Stimulated activated naive CD8-positive, alpha-beta T cell treated with anti-CD3 and anti-CD28 coated beads, Interleukin-15, amount 100 ng/mL, for 72 hours (primary cell): ENCODE data around the gene PML.
A peak's percentile ranks its signal among the peaks of the same experiment; 100 is the strongest.
"Not testable (repeated sequence)": the region's sequence is repeated elsewhere in the genome, so short reads cannot be mapped to it uniquely, and the experiment has no call there.

ENCODE experiments used
- ATAC-seq: fragments of 150-1000 bp; cut with Tn5 transposase; 2 replicates; pipeline ENCODE4 v1.10.0; 2021; ENCODE audit warnings: mild to moderate bottlenecking, moderate library complexity
- DNase-seq, 2 donors: peaks; one replicate each; pipeline ENCODE4 v3.0.0; 2021 to 2022
- H3K27ac Mint-ChIP-seq, 2 donors: one replicate each; pipeline ENCODE4 v1.8.0; 2022; ENCODE audit warnings: mild to moderate bottlenecking in 2 of 2, mixed read lengths in 2 of 2, moderate library complexity in 2 of 2
- H3K27me3 Mint-ChIP-seq: one replicate; pipeline ENCODE4 v1.8.0; 2022; ENCODE audit warnings: mixed read lengths
- H3K4me1 Mint-ChIP-seq: one replicate; pipeline ENCODE4 v1.8.0; 2022; ENCODE audit warnings: mild to moderate bottlenecking, mixed read lengths
- H3K4me3 Mint-ChIP-seq, 2 donors: one replicate each; pipeline ENCODE4 v1.8.0; 2022; ENCODE audit warnings: mild to moderate bottlenecking in 2 of 2, mixed read lengths in 2 of 2, moderate library complexity in 1 of 2
- H3K9me3 Mint-ChIP-seq, 2 donors: one replicate each; pipeline ENCODE4 v1.8.0; 2022; ENCODE audit warnings: mixed read lengths in 2 of 2

PML gene

GRCh38 chr15:73969151-73969759, 25.3 kb upstream of the PML start:
- Mint-ChIP-seq H3K27me3 (no peaks in the 10 kb centered on the region), H3K9me3 (peaks cover 0 to under 1% of the 10 kb centered on the region in 2 donors), H3K4me1 (peaks cover 39% of the 10 kb centered on the region), H3K27ac (no peak overlapping the region), H3K4me3 (no peak overlapping the region)
- ATAC-seq: no peak
- DNase-seq: no peak

DNA sequence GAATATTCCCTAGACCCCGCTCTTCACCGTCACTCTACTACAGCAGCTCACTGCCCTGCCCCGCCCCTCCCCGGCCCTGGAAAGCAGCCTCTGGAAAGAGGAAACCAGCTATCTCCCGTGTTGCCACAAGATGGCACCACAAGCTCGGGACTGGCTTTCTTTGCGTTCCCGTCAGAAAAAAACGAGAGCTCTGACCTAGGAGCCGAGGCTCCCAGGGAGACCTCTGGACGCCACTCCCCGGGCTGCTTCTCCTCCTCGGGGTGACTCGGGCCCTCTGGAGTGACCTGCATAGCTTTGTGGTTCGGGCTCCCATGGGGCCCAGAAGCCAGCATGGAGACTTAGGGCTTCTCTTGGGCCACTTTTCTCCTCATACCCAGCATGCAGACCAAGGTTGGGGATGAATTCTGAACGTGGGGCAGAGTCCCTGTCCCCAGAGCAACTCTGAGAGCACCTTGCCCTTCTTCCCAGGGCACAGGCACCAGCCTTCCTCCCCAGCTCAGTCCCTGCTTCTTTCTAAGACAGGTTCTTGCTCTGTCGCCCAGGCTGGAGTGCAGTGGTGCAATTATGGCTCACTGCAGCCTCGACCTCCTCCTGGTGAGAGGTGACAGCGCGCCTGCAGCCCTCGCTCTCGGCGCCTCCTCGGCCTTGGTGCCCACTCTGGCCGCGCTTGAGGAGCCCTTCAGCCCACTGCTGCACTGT, 21.4 kb upstream of the PML start:
- DNase-seq (peak; percentile 82 to 84), ATAC-seq (peak; percentile 86)
- peaks cover 7% of the 10 kb centered on the region for H3K27me3 Mint-ChIP-seq
- peak overlapping the region; percentile 45 to 70 for H3K4me3 Mint-ChIP-seq
- peaks cover 0 to 10% of the 10 kb centered on the region in 2 donors for H3K9me3 Mint-ChIP-seq
- peaks cover 39% of the 10 kb centered on the region for H3K4me1 Mint-ChIP-seq
- H3K27ac Mint-ChIP-seq: no peak overlapping the region

DNA sequence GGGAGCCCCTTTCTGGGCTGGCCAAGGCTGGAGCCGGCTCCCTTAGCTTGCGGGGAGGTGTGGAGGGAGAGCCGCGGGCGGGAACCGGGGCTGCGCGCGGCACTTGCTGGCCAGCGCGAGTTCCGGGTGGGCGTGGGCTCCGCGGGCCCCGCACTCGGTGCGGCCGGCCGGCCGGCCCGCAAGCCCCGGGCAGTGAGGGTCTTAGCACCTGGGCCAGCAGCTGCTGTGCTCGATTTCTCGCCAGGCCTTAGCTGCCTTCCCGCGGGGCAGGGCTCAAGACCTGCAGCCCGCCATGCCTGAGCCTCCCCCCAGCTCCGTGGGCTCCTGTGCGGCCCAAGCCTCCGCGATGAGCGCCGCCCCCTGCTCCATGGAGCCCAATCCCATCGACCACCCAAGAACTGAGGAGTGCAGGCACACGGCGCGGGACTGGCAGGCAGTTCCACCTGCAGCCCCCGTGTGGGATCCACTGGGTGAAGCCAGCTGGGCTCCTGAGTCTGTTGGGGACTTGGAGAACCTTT, 20.8 kb upstream of the PML start:
- H3K27ac Mint-ChIP-seq, DNase-seq, H3K27me3 Mint-ChIP-seq, ATAC-seq: not testable (repeated sequence)
- Mint-ChIP-seq H3K4me3 (peak overlapping the region in 1 of 2 donors; percentile 70), H3K9me3 (peaks cover 0 to 10% of the 10 kb centered on the region in 2 donors), H3K4me1 (peaks cover 41% of the 10 kb centered on the region)

- not testable (repeated sequence) for H3K27me3 Mint-ChIP-seq
- Mint-ChIP-seq H3K27ac (peak overlapping the region; percentile 27 to 46), H3K4me3 (peak overlapping the region; percentile 59), H3K9me3 (peaks cover 0 to 10% of the 10 kb centered on the region in 2 donors), H3K4me1 (peaks cover 51% of the 10 kb centered on the region)
- peak in 1 of 2 donors; percentile 68 for DNase-seq
- peak; percentile 71 for ATAC-seq
Measured at GRCh38 chr15:73975440-73976125, 18.9 kb upstream of the PML start.

GRCh38 chr15:73978896-73979295, 15.6 kb upstream of the PML start:
- no peak overlapping the region for H3K27ac Mint-ChIP-seq
- ATAC-seq: no peak
- peaks cover 0 to 10% of the 10 kb centered on the region in 2 donors for H3K9me3 Mint-ChIP-seq
- DNase-seq: no peak
- peaks cover 7% of the 10 kb centered on the region for H3K27me3 Mint-ChIP-seq
- peaks cover 72% of the 10 kb centered on the region for H3K4me1 Mint-ChIP-seq
- H3K4me3 Mint-ChIP-seq: no peak overlapping the region

- ATAC-seq: no peak
- Mint-ChIP-seq H3K9me3 (peaks cover 0 to 6% of the 10 kb centered on the region in 2 donors), H3K27me3 (peaks cover 7% of the 10 kb centered on the region), H3K4me3 (no peak overlapping the region), H3K4me1 (peaks cover 72% of the 10 kb centered on the region), H3K27ac (no peak overlapping the region)
- DNase-seq: no peak
Measured at GRCh38 chr15:73979636-73980035, 14.9 kb upstream of the PML start.

GRCh38 chr15:73981761-73982221, 12.7 kb upstream of the PML start:
- H3K4me3 Mint-ChIP-seq: peak overlapping the region; percentile 69 to 71
- ATAC-seq: peak; percentile 27

DNA sequence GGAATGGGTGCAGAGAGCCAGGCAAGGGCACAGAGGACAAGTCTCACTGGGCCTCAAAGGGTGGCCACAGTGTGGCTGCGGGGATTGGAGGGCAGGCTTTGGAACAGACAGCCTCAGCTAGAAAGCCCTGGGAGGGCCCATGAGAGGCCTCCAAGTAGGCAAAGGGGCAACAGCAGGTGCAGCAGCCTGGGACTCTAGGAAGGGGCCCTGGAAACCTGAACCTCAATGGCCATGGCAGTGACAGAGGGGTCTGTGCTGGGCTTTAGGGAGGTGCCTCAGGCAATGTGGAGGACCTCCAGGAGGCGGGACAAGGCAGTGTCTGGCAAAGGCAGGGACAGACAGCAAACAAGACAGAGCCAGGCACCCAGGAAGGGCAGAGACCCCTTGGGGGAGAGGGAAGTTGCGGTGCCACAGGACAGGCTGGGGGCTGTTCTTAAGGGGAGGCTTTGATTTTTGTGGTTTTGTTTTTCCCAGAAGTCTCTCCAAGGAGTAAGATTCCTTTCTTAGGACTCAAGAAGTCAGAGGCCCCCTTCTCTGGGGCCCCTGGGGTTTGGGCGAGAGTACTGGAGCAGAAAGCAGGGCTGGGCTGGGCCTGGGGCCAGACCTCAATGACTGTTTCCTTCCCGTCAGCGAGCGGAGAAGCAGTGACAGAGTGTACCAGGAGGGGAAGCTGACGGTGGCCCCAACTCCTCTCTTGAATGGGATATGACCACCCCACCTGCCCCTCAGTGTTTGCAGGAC, 12.1 kb upstream of the PML start:
- no peaks in the 10 kb centered on the region for H3K9me3 Mint-ChIP-seq
- H3K27me3 Mint-ChIP-seq: no peaks in the 10 kb centered on the region
- peak; percentile 92 for ATAC-seq
- peak overlapping the region; percentile 69 to 71 for H3K4me3 Mint-ChIP-seq
- H3K4me1 Mint-ChIP-seq: peaks cover 75% of the 10 kb centered on the region
- peak overlapping the region; percentile 95 to 96 for H3K27ac Mint-ChIP-seq
- DNase-seq: peak in 1 of 2 donors; percentile 57

More at GRCh38 chr15:73981761-73982221, 12.7 kb upstream of the PML start:
- Mint-ChIP-seq H3K9me3 (no peaks in the 10 kb centered on the region), H3K4me1 (peaks cover 72% of the 10 kb centered on the region), H3K27ac (peak overlapping the region; percentile 95 to 96), H3K27me3 (no peaks in the 10 kb centered on the region)
- DNase-seq: no peak

DNA sequence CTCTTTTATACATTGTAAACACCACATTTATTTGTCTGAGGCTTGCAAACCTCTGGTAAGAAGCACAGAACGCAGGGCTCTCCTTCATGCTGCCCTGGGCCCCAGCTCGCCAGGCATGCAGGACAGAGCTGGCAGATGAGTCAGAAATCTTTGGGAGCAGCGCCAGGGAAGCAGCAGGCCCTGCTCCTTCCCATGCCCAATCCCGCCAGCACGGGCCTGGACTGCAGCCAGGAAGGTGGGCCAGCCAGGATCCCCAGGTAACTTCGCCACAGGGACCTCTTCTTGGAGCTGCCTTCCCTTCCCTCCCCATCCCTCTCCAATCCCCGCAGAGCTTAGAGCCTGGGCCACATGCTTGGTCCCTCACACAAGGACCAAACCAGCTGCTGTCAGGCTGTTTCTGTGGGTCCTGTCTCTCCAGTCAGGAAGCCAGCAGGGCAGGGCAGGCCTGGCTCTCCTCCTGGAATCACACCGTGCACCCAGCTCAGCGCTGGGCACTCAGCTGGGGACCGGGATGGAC, 11.2 kb upstream of the PML start:
- DNase-seq: no peak
- no peaks in the 10 kb centered on the region for H3K27me3 Mint-ChIP-seq
- H3K27ac Mint-ChIP-seq: peak overlapping the region in 1 of 2 donors; percentile 96
- no peak for ATAC-seq
- H3K4me1 Mint-ChIP-seq: peaks cover 84% of the 10 kb centered on the region
- H3K9me3 Mint-ChIP-seq: no peaks in the 10 kb centered on the region
- H3K4me3 Mint-ChIP-seq: peak overlapping the region; percentile 27 to 43

DNA sequence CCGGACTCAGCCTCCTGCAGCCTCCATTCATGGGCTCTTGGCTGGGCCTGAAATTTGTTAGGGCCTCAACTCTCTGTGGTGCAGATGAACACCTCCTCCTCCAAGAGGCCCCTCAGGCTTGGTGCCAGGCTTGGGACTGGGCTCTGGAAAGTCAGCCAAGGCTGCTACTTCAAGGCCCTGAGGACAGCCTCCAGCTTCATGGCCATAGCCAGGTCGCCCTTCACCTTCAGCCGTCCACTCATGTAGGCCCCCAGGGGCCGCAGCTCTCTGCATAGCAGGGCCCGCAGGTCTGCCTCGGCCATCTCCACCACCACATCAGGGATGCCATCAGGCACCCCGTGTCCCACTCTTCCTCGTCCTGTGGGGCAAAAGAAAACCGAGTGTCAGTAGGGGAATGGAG, 10.7 kb upstream of the PML start:
- no peaks in the 10 kb centered on the region for H3K27me3 Mint-ChIP-seq
- DNase-seq (no peak), ATAC-seq (no peak)
- H3K4me1 Mint-ChIP-seq: peaks cover 86% of the 10 kb centered on the region
- H3K4me3 Mint-ChIP-seq: no peak overlapping the region
- H3K27ac Mint-ChIP-seq: no peak overlapping the region
- H3K9me3 Mint-ChIP-seq: no peaks in the 10 kb centered on the region

DNA sequence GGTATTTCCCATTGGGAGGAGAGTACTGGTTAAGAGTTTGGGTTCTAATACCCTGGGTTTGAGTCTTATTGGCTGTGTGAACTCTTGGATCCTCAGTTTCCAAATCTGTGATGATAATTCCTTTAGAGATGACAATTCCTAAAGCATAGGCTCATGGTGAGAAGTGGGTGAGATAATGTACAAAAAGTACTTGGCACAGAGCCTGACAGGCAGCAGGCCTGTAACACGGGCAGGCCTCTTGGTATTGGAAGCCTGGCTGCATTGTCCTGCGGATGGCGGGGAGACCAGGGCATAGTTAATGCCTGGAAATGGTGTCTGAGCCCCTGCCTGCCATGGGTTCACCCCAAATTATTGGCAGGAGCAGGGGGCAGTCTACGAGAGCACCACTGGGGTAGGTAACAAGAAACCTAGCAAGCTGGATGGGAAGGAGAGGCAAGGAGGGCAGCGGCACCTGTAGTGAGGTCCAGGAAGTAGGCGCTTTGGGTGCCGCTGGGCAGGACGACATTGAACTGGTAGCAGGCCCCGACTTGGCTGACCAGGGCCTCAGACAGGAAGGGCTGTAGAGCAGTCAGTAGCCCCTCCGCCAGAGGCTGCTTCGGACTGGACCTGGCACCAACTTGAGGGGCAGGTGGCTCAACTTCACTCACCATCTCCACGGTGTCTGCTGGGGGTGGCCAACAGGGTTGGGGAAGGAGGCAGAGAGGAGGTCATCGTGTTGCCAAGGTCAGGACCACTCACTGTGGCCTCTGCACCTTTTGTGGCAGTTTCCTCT, 10.1 kb upstream of the PML start:
- H3K27ac Mint-ChIP-seq: peak overlapping the region in 1 of 2 donors; percentile 69
- DNase-seq: no peak
- peaks cover 85% of the 10 kb centered on the region for H3K4me1 Mint-ChIP-seq
- H3K27me3 Mint-ChIP-seq: no peaks in the 10 kb centered on the region
- no peak overlapping the region for H3K4me3 Mint-ChIP-seq
- ATAC-seq: no peak
- H3K9me3 Mint-ChIP-seq: no peaks in the 10 kb centered on the region

- Mint-ChIP-seq H3K4me3 (no peak overlapping the region), H3K27me3 (no peaks in the 10 kb centered on the region), H3K9me3 (no peaks in the 10 kb centered on the region), H3K4me1 (peaks cover 85% of the 10 kb centered on the region), H3K27ac (peak overlapping the region; percentile 65 to 72)
- DNase-seq (no peak), ATAC-seq (no peak)
Measured at GRCh38 chr15:73985101-73985873, 9.2 kb upstream of the PML start.

DNA sequence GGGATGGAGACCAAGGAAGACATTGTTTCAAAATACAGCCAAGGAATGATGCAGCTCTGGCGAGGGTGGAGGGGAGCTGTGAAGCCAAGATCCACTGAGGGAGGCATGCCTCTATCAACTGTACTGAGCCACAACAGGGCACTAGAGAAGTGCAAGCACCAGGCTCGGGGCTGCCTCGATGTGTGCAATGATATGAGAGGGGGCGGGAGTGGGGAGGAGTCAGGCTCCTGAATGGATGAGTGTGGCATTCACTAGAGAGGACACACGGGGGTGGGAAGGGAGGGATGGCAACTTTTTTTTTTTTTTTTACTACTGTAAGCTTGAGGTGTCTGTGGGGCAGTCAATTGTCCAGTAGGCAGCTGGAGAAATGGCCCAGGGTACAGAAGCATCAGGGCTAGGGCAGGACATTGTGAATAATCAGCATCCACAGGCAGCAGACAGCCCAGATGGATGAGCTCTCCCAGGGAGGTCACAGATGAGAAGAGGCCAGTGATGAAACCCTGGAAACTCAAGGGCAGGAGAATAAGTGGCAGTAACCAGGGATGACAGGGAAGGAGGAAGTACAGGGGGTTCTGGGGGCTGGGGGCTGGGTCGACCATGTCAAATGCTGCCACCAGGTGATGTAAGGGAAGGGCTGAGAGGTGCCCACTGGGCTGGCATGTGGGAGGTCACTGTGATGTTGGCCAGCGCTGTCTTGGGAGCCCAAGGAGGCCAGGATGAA, 8.3 kb upstream of the PML start:
- Mint-ChIP-seq H3K4me3 (no peak overlapping the region), H3K27ac (peak overlapping the region in 1 of 2 donors; percentile 65), H3K27me3 (no peaks in the 10 kb centered on the region), H3K9me3 (no peaks in the 10 kb centered on the region), H3K4me1 (peaks cover 85% of the 10 kb centered on the region)
- DNase-seq (no peak), ATAC-seq (no peak)
